Measurements from ENCODE around the gene MALT1.

- TF ChIP-seq, protein P1, sequence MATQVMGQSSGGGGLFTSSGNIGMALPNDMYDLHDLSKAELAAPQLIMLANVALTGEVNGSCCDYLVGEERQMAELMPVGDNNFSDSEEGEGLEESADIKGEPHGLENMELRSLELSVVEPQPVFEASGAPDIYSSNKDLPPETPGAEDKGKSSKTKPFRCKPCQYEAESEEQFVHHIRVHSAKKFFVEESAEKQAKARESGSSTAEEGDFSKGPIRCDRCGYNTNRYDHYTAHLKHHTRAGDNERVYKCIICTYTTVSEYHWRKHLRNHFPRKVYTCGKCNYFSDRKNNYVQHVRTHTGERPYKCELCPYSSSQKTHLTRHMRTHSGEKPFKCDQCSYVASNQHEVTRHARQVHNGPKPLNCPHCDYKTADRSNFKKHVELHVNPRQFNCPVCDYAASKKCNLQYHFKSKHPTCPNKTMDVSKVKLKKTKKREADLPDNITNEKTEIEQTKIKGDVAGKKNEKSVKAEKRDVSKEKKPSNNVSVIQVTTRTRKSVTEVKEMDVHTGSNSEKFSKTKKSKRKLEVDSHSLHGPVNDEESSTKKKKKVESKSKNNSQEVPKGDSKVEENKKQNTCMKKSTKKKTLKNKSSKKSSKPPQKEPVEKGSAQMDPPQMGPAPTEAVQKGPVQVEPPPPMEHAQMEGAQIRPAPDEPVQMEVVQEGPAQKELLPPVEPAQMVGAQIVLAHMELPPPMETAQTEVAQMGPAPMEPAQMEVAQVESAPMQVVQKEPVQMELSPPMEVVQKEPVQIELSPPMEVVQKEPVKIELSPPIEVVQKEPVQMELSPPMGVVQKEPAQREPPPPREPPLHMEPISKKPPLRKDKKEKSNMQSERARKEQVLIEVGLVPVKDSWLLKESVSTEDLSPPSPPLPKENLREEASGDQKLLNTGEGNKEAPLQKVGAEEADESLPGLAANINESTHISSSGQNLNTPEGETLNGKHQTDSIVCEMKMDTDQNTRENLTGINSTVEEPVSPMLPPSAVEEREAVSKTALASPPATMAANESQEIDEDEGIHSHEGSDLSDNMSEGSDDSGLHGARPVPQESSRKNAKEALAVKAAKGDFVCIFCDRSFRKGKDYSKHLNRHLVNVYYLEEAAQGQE (IDR thresholded peaks at IDR 0.05; ENCODE audit: insufficient read depth in 1 of 2, low read depth in 2 of 2, low read length in 1 of 2): no peak
- TF ChIP-seq CTCF (IDR thresholded peaks at IDR 0.05) (no peak), SIN3A (IDR thresholded peaks at IDR 0.05; ENCODE audit: borderline replicate concordance, insufficient read depth, low read depth, low read length) (no peak), TCF7L2 (IDR thresholded peaks at IDR 0.05; ENCODE audit: low read depth, low read length) (no peak)
Measured at GRCh38 chr18:58676270-58676669, 5.0 kb downstream of the MALT1 start.
